Bronchial epithelial cell (primary cell): ENCODE data around the gene ZNF839. TPM values are rescaled to one million over a fixed set of nuclear protein-coding genes. Genes with fewer than 3 reads are reported as not detected.

Experiments used
- DNase-seq: peaks from one replicate; pipeline ENCODE4 v3.0.0-alpha.2; 2010; ENCODE audit warnings: low read depth
- FAIRE-seq: peaks from 2 replicates; lab custom pipeline; 2011; peaks lifted over from hg19 to GRCh38; lab: Jason Lieb, UNC
- H3K27me3 ChIP-seq: 2 replicates; pipeline ENCODE4 v1.5.1; 2011; ENCODE audit warnings: low read length; ENCODE audit not compliant: control insufficient read depth, insufficient read depth
- H3K36me3 ChIP-seq: 2 replicates; pipeline ENCODE4 v1.5.1; 2011; ENCODE audit warnings: low read length; ENCODE audit not compliant: control insufficient read depth, insufficient read depth
- H3K4me3 ChIP-seq: 2 replicates; pipeline ENCODE4 v1.5.1; 2011; ENCODE audit warnings: mild to moderate bottlenecking, low read depth, low read length, control low read depth
- total RNA-seq: library from RNA; depleted of rRNA; stranded (reverse); fragments of >200 nt; gene quantifications from 2 replicates; pipeline ENCODE4 v1.2.1, GENCODE V29; 2014
- TF ChIP-seq, protein P1 (sequence below): IDR thresholded peaks from 2 replicates; pipeline ENCODE4 v1.5.1; 2011; ENCODE audit warnings: mild to moderate bottlenecking, moderate library complexity, low read length, control low read depth, inconsistent platforms; ENCODE audit not compliant: insufficient read depth, severe bottlenecking

Gene ZNF839
- total RNA-seq, 1 donor from 2014 or later, result 8.2 TPM

- DNase-seq, result no peak
Observed at GRCh38 chr14:102360388-102360787, 40.8 kb downstream of the ZNF839 start.

GRCh38 chr14:102362084-102362483 is 42.5 kb downstream of the ZNF839 start:
- Histone ChIP-seq H3K36me3 (no peaks in the 10 kb centered on the region), H3K4me3 (peak overlapping the region; percentile 76), H3K27me3 (no peaks in the 10 kb centered on the region)
- DNase-seq (peak; percentile 77), FAIRE-seq (no peak)
- TF ChIP-seq, protein P1, sequence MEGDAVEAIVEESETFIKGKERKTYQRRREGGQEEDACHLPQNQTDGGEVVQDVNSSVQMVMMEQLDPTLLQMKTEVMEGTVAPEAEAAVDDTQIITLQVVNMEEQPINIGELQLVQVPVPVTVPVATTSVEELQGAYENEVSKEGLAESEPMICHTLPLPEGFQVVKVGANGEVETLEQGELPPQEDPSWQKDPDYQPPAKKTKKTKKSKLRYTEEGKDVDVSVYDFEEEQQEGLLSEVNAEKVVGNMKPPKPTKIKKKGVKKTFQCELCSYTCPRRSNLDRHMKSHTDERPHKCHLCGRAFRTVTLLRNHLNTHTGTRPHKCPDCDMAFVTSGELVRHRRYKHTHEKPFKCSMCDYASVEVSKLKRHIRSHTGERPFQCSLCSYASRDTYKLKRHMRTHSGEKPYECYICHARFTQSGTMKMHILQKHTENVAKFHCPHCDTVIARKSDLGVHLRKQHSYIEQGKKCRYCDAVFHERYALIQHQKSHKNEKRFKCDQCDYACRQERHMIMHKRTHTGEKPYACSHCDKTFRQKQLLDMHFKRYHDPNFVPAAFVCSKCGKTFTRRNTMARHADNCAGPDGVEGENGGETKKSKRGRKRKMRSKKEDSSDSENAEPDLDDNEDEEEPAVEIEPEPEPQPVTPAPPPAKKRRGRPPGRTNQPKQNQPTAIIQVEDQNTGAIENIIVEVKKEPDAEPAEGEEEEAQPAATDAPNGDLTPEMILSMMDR, result no peak

More at GRCh38 chr14:102360388-102360787, 40.8 kb downstream of the ZNF839 start:
- no peaks in the 10 kb centered on the region for H3K27me3 ChIP-seq
- H3K36me3 ChIP-seq, result peaks cover 3% of the 10 kb centered on the region
- H3K4me3 ChIP-seq, result no peak overlapping the region
- TF ChIP-seq, protein P1, result no peak
- FAIRE-seq, result no peak

DNA sequence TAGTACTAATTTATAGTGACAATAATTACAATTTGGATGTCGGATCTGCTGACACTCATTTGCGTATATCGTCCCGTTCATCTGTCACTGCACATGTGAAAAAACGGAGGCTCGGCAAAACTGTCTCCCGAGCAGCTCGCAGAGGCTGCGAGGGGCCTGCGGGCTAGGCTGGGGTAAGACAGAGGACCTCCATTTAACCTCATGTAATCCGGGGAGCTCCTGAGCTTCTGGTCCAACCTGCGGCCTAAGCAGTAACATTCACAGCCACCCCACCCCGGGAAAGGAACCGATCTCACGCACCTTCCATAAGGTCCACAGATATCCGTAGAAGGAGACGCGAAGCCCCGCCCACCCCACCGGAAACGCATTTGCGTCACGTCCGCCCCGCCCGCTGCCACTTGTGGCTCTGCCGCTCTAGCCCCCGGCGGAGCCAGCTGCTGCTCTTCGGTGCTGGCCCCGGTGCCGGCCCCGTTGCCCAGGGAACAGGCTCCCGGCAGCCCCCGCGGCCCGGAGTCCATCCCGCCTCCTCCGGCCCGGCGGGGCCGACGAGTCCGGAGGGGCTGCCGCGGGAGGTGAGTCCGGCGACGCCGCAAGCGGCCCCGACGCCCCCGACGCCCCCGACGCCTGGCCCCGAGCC is 43.1 kb downstream of the ZNF839 start, which contains the start of the genes CINP and TECPR2:
CINP (minus strand) TSS at position 346 of the 637 bp plus-strand sequence; CDS start at position 307, 39 bp downstream.
TECPR2 (plus strand) TSS at position 397 of the 637 bp plus-strand sequence. CDS start 13,781 bp downstream, outside the sequence.
- peak; percentile 86 for DNase-seq
- Histone ChIP-seq H3K27me3 (no peaks in the 10 kb centered on the region), H3K36me3 (no peaks in the 10 kb centered on the region), H3K4me3 (peak within 1 kb of the TSS; percentile 76)
- no peak for FAIRE-seq
- TF ChIP-seq, protein P1, result no peak

DNA sequence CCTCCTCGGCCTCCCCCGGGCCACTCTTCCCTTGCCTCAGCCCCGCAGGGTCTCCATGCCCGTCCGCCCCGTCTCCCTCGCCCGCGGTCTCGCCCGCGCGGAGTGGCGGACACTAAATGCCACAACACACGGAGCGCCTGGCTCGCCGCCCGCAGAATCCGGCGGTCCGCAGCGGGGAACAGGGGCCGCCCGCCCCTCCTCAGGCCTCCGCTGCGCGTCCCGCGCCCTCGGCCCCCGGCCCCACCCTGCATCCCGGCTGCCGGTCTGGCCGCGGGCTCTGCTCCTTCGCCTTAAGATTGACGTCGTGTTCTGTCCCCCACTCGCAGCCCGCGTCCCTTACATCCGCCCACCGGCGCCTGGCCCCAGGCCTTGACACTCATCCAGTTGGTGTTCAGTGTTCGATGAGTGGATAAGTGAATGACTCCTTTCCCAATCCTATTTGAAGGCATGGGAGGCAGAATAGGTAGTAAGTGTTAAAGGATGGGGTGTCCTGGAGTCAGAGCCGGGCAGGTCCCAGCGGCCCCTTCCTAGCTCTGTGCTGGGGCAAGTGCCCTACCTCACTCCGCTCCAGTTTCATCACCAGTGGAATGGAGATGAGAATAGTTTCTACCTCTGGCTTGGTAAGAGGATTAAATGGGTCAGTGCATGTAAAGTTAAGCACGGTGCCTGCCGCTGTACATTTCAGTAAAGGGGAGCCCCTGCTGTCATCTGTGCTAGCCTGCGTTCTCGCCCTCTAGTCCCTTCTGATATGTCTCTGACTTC is 43.8 kb downstream of the ZNF839 start:
- no peak for FAIRE-seq
- no peaks in the 10 kb centered on the region for H3K36me3 ChIP-seq
- DNase-seq, result peak; percentile 72

GRCh38 chr14:102370305-102370809 is 50.8 kb downstream of the ZNF839 start:
- FAIRE-seq (no peak), DNase-seq (peak; percentile 8)
- TF ChIP-seq, protein P1, result no peak
- H3K36me3 ChIP-seq, result no peaks in the 10 kb centered on the region
- no peak overlapping the region for H3K4me3 ChIP-seq
- no peaks in the 10 kb centered on the region for H3K27me3 ChIP-seq

More for the DNA sequence above, 43.8 kb downstream of the ZNF839 start:
- H3K4me3 ChIP-seq, result peak overlapping the region; percentile 76
- TF ChIP-seq, protein P1, result no peak
- no peaks in the 10 kb centered on the region for H3K27me3 ChIP-seq
